Stimulated activated CD4-positive, alpha-beta T cell treated with anti-CD3 and anti-CD28 coated beads, TNF-alpha, amount 100 ng/mL, for 24 hours (primary cell): ENCODE results near the gene PLD1.
A peak's percentile ranks its signal among the peaks of the same experiment; 100 is the strongest.
"Not testable (repeated sequence)": the region's sequence is repeated elsewhere in the genome, so short reads cannot be mapped to it uniquely, and the experiment has no call there.

Experiments used
- DNase-seq, 3 experiments: peaks; one replicate each; pipeline ENCODE4 v3.0.0-alpha.2; 2020; ENCODE audit warnings: low read depth in 3 of 3

The PLD1 gene, protein sequence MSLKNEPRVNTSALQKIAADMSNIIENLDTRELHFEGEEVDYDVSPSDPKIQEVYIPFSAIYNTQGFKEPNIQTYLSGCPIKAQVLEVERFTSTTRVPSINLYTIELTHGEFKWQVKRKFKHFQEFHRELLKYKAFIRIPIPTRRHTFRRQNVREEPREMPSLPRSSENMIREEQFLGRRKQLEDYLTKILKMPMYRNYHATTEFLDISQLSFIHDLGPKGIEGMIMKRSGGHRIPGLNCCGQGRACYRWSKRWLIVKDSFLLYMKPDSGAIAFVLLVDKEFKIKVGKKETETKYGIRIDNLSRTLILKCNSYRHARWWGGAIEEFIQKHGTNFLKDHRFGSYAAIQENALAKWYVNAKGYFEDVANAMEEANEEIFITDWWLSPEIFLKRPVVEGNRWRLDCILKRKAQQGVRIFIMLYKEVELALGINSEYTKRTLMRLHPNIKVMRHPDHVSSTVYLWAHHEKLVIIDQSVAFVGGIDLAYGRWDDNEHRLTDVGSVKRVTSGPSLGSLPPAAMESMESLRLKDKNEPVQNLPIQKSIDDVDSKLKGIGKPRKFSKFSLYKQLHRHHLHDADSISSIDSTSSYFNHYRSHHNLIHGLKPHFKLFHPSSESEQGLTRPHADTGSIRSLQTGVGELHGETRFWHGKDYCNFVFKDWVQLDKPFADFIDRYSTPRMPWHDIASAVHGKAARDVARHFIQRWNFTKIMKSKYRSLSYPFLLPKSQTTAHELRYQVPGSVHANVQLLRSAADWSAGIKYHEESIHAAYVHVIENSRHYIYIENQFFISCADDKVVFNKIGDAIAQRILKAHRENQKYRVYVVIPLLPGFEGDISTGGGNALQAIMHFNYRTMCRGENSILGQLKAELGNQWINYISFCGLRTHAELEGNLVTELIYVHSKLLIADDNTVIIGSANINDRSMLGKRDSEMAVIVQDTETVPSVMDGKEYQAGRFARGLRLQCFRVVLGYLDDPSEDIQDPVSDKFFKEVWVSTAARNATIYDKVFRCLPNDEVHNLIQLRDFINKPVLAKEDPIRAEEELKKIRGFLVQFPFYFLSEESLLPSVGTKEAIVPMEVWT

DNA sequence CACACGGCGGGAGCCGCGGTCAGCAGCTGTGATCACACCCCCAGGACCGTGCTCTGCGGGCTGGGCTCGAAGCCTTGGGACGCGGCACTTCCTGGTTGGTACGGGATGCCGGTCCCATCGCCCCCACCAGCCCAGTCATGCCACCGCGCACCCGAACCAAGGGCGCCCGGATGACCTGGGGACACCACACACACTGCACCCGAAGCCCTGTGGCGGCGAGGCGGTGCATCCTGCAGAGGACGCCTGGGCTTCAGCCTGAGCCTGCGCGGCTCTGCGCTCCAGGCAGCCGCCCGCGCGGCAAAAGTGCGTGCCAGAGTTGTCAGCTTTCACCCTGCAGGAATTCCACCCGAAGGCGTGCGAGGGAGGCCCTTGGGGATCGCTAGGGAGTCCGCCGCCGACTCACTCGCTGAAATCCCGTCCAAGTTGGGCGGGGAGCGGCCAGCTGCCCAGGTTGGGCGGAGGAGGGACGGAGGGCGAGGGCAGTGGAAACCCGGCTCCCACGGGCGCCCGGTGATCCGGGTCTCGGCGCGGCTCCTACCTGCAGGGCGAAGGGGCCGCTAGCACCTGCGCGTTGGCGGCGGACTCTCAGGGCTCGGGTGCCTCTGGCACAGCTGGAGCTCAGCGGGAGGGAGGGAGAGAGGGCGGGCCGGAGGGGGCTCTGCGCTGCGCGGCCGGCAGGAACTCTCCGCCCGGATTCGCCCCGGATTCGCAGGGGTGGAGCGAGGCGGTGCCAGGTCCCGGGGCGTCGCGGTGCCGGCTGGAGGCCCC, at the start of gene PLD1:
Gene PLD1, minus strand, starts transcription at position 623 of the 768 bp plus-strand sequence. CDS start 72,432 bp downstream, outside the sequence.
- DNase-seq, result peak in 2 of 3 experiments; percentile 6 to 48

DNA sequence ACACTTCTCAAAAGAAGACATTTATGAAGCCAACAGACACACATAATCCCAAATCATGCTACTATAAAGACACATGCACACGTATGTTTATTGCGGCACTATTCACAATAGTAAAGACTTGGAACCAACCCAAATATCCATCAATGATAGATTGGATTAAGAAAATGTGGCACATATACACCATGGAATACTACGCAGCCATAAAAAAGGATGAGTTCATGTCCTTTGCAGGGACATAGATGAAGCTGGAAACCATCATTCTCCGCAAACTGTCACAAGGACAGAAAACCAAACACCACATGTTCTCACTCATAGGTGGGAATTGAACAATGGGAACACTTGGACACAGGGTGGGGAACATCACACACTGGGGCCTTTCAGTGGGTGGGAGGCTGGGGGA, 48.5 kb upstream of the PLD1 start:
- not testable (repeated sequence) for DNase-seq

DNA sequence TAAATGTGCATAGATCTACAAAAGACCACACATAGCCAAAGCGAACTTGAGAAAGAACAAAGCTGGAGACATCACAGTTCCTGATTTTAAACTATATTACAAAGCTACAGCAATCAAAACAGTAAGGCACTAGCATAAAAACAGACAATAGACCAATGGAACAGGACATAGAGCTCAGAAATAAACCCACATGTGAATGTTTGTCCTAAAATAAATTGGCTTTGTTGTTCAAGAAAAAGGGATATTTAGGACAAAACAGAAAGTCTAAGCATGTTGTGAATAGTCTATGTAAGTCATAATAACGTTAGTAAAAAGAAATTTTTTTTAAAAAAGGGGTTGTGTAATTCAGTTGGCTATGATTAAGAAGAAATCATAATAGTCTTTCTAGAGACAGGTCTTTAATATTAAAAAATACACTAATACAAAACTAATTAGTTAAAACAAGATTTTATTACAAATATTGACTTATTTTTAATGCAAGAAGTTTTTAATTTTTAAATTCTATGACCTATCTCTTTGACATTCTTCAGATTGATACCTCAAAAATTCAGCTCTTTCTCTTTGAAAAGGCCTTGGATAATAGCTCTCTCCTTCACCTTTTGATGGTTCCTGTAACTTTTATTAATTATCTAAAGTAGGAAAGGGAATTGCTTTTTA, 44.5 kb upstream of the PLD1 start:
- no peak for DNase-seq

DNA sequence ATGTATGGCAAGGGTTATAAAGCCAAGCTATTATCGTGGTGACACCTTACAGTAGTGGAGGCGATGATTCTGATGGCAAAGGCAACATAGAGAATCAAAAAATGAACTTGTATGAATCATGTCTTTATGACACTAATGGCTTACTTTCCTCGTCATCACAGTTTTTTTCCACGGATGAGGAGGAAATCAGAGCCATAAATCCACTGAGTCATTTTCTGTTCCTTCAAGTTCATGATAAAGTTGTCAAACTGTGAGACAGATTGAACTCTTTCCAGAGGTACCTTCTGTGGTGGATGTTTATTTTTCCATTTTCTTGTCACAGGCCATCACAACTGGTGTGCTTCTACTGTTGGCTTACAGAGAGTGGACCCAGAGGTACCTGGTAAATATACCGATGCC, 41.4 kb upstream of the PLD1 start:
- DNase-seq, result no peak

DNA sequence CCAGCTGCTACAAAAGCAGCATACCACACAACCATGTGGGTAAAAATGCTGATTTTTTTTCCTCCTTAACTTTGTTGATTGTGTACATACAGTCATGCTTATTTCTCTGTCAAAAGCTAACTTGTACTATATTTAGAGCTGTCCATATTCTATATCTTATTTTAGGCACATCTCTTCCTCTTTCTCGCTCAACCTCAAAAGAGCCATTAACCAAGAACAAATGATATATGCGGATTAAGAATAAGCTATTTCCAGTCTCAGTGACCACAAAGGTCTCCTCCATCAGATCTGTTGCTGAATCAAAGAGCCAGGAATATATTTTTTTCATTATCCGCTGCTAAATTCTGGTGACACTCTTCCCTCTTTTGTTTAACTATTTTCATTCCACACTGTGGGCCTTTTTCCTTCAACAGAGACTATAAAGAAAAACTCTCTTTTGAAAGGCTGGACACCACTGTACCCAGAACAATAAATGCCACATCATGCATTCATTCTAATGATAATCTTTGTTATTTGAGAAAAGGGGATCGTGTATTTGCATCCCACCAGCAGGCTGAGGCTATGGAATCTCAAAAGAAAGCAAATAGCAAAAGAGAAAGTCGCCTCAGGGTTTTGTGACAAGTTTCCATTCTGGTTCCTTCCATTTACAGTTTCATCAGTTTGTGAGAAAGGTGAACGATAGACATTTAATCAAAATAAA, 40.8 kb upstream of the PLD1 start:
- DNase-seq, result no peak

DNA sequence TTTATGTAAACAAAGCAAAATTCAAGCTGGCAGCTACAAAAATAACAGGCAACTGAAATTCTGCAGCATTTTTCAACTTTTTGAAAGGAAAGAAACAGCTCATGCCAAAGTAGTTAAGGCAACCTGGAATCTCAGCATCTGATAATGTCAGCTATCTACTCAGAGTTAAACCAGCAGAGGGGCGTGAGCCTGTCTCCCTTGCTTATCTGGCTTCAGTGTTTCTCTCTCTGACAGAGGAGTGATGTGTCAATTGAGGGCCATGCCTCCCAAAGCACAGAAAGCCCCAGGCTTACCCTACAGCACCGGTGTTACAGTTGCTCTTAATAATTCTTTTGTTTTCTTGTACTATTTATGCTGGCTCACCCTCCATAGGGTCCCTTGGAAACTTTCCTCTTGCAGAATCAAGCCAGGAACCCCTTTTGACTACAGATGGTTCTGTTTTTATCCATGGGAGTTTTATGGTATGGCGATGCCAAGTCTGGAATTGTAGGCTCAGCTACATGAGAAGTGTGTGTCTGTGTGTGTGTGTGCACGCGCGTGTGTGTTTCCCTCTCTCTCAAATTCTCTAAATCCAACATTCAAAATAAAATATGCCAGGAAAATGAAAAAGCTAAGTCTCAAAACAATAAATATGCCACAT, 40.2 kb upstream of the PLD1 start:
- no peak for DNase-seq

DNA sequence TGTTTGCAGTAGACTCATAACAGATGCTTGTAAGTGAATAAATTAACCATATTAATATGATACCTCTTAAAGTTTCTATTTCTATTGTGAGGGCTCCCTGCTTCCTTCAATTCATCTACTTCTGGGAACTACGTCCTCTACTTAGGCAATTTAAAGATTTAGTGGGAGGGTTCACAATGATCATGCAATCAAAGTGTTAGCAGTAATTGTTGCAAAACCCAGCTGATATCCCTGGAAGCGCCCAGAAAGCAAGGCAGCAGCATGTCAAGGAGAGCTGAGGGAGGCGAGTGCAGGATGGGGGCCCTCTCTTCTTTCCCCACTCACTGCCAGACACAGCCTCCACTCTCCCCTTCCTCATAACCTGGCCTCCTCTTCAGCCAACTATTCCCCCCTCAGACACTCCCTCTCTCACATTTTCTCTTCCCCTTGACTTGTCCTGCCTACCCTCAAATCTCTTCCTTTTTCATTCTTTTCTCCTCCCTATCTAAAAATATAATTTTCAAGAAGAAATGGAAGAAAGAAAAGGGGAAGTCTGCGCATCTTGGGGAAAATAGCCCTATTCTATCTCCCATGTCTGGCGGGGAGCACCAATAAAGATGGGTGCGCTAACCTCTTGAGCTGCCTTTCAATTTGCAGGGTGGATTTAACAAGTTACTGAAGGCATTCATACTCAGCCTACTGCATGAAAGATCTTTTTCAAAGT, 39.5 kb upstream of the PLD1 start:
- no peak for DNase-seq

DNA sequence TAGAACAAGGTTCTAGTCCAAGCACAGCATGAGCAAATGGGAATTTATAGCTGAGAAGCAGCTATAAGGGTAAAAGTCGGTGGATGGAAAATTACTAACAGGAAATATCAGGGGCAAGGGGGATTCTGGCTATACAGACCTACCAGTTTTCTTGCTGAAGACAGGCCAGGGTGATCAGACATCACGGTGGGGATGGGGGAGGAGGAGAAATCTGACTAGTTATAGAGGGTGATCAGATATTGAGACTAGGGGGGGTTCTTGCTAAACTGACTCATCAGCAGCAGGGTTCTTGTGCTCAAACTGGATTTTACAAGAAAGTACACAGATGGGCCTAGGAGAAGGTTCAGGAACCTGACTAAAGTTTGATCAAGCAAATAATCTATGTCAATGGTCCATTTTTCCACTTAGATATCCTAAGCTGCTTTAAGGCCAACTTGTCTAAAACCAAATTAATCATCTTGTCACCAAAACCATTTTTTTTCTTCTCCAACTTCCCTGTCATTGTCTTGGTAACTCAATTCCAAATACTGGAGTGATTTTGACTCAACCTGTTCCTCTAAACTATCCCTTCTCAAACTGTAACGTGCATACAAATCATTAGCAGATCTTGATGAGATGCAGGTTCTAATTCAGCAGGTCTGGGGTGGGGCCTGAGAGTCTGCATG, 37.4 kb upstream of the PLD1 start:
- no peak for DNase-seq

DNA sequence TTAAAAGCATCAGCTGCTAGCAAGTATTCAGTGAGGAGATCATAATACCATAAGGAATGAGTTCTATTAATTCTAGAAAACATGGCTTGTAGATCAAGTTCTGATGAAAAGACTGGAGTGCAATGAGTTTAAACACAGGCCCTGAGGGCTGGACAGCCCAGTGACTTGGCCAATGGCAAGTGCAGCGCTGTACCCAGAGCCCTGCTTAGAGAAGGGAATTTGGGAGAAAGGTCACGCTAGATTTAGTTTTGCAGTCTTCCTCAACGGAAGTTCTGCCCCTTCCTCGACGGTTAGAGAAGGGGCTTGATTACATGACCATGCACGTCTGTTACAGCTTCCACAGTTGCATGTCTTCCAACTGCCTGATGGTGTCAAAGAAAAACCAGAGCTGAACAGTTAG, 36.9 kb upstream of the PLD1 start:
- DNase-seq, result no peak

DNA sequence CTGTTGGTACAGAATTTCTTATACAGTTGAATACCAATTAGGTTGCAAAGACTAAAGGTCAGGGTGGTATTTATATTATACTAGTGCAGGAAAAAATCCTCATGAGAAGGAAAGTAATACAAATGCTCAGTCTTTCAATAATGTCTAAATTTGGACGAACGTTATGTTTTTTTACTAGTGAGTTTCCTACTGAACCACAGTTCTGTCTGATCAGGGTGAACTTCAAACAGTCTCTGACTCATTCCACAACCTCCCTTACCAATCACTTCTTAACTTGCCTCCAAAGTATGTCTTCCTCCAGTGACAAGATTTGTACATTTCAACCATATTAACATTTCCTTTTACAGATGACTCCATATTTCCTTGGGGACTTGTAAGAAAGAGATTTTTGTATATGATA, 36.3 kb upstream of the PLD1 start:
- no peak for DNase-seq

DNA sequence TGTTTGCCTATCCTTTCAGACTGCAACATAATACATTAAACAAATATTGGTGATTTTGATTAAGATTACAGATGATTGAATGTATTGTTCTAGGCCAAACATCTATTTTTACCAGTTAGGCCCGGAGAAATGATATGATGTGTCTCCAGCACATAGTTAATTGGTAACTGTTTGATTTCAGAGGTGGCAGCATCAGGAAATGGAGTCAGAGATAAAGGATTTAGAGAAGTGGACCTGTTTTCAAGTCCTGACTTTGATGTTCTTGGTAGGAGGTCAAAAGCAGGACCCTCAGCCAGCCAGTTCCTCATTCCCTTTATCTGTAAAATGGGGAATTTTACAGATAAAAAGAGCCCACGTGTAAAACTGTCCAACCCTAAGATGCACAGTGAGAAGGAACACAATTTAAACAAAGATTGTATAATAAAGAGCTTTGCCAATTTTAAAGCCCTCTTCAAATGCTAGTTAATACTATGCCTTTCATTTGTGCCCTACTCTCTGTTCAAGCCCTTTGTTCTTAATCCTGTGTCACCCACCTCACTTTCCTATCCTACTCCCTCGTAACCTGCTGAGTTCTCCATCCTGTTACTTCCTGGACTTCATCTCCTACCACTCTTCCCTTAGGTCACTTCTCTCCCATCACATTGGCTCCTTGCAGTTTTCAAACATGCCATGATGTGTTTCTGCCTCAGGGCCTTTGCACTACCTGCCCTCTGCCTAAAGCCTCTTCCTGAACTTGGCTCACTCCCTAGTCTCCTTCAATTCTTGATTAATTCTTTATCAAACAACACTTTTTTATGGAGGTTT, 35.4 kb upstream of the PLD1 start:
- no peak for DNase-seq

DNA sequence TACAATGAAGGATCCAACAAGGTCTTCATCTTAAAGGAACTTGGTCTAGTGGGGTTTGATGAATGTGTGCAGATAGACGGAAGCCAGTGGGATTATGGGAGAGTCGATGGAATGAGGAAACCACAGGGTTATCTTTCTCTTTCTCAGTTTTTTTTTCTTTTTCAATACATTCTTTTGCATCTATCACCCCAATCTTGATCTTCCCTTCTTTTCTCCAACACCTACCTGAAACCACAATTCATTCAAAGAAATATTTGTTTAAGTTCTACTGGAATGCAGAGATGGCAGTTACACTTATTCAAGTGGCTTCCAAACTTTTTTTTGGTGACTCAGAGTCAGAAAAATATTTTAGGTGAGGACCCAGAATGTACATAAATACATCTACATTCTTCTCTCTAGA, 34.6 kb upstream of the PLD1 start:
- DNase-seq, result no peak

DNA sequence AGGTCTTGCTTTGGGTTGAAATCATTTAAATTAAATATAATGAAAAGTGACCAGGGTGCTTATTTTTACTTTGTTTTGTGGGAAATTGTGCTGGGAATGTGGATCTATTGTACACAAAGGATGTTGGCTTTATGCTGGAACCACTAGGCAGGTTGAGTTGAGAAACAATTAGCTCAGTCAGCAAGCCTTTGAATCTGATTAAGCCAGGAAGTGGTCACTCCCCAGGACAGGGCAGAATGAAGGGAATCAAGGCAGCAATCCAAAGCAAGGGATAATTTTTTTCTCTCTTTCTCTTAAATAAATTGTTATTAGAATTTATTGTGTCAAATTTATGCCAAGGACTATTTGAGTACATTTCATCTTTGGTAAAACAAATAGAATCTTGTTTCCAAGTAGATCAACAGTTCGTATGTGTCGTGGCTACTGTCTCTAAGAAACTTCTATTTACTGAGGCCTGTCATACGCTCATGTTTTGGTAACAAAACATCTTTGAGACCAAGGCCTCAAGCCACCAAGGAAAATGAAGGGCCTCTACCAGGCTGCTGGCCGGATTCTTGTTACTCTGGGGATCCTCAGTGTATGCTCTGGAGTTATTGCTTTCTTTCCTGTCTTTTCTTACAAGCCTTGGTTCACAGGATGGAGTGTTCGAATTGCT, 32.7 kb upstream of the PLD1 start, which contains the start of gene TMEM212:
Gene TMEM212, plus strand, starts transcription at position 486 of the 655 bp plus-strand sequence. Its CDS starts 35 bp downstream, at position 521.
- DNase-seq, result no peak

DNA sequence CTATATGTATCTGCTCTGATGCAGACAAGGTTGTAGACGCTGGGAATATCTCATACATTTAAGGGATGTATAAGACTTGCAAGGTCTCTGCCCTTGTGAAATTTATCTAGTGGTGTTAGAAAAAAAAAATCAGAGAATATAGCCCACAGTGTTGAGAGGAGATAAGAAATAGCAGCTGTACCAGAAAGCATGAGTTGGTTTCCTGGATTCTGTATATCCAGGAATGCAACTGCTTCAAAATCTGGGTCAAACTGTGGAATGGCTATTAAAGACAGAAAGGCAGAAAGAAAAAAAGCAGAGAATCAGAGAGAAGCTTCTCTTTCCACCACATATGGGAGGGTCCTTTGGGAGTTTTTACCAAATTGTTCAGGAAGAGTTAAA, 31.3 kb upstream of the PLD1 start:
- no peak for DNase-seq

DNA sequence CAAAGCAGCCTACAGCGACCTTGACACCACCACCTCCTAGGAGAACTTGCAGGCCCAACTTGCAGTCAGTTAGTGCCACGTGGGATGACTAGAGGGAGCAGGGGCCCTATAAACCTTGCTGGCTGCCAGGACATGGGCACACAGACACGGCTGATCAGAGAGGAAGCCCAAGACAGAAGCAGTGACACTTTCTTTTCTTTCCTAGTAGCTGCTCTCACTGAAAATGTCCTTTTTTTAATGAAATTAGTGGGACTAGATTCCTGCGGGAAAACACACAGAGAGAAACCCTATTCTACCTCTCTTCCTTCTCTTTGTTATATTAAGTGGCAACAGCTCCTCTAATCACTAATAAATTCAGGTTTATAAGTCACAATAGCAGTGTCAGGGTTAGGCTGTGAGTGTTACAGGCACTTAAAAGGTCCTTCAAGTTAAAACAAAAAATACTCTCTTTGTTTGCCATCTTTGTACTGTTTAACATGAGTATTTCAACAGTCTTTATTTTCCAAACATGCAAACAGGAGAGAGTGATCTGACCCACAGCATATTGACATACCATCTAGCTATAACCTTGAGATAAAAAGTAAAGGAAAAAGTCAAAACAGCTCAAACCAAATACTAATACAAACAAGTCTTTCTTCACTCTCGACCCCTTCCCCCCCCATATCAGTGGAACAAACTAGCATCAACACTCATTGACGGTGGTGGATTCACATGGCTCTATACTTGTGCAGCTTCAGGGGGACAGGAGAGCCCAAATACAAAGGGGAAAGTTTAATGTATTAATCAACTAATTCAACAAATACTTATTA, 30.7 kb upstream of the PLD1 start:
- no peak for DNase-seq

DNA sequence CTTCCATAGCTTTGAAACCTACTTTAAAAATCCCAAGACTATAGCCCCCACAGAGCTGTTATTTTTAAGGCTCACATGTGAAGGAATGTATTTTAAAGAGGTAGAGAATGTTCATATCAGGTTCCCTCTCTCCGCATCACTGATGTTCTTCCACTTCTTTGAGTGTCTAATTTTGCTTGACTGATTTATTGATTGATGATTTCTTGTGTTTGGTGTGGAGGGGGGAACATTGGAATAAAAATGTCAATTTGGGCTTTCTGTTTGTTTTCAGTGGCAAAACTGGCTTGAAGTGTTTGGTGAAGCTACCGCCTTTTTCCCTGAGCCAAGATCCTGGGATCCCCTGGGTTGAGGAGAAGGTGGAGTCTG, 30.1 kb upstream of the PLD1 start:
- DNase-seq, result no peak

DNA sequence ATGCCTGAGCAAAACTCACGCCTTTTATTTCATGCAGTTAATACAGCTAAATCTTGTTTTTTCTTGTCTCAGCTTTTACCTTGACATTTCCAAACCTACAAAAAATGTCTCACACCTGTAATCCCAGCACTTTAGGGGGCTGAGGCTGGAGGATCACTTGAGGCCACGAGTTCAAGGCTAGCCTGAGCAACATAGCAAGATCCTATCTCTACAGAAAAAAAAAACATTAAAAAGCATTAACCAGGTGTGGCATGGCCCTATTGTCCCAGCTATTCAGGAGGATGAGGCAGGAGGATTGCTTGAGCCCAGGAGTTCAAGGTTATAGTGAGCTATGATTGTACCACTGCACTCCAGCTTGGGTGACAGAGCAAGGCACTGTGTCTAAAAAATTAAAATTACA, 29.0 kb upstream of the PLD1 start:
- DNase-seq, result no peak
